Fibroblast of skin of right biceps (primary cell): ENCODE results near the gene ADAMTS17.

Source experiments
- DNase-seq: peaks from one replicate; pipeline ENCODE4 v3.0.0-alpha.2; 2013

Gene ADAMTS17

DNA sequence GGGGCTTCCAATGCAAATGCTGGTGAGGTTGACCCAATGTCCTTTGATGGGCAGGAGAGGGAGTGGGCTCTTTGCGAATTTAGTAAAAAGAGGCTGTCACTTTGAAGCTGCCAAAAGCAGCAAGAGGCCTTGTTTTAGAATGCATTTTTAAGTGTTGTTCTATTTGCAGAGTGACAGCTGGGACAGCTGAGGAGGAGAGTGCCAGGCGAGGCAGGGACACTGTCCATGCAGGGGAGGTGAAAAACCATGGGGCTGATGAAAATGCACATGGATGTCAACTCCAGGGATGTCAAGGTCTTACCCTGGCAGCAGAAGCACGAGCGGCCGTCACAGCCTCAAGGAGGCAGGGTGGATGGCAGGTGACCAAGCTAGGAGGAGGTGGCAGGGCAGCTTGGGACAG, 279.8 kb downstream of the ADAMTS17 start:
- DNase-seq = no peak

DNA sequence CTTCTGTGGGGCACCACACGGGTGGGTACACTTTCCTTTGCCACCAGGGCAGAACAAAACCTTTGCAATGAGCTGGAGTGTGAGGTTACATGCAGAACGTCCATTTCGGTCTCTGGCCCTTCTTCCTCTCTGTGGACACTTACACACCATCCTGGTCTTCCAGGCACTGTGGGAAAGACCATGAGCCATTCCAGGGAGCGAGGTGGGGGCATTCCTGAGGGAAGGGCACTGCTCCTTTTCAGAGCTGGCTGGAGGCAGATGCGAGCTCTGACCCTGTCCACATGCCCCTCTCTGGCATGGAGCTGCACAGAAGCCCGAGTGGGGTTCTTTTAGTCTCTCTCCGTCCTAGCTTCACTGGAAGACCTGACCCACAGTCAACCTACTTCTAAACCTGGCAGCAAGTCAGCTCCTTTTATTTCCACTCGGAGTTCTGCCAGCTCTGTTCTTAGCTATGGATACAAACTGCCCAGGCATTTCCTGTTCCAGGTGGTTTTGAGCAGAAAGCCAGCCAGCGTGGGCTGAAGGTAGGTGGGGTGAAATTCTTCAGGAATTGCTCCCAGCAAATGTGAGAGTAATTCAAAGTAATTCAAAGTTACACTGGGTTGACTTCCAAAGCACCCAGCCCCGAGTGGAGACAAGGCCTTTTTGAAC, 281.4 kb downstream of the ADAMTS17 start:
- peak; percentile 59 for DNase-seq

DNA sequence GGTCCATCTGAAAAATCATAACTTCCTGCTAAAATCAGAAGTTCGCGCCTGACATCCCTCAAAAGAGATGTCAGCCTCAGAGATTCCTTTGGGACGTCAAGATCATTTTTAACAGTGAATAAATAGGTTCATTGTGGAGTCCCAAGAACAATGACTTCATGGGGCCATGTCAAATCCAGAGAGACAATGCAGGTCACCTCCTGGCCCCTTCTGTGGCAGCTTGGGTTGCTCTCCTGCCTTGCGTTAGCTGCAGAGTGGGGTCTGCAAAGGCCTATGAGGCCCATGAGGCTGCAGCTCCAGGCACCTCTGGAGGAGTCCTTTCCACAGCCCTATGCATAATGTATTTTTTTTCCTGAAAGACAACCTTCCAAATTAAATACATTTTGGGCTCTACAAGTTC, 282.3 kb downstream of the ADAMTS17 start:
- no peak for DNase-seq

DNA sequence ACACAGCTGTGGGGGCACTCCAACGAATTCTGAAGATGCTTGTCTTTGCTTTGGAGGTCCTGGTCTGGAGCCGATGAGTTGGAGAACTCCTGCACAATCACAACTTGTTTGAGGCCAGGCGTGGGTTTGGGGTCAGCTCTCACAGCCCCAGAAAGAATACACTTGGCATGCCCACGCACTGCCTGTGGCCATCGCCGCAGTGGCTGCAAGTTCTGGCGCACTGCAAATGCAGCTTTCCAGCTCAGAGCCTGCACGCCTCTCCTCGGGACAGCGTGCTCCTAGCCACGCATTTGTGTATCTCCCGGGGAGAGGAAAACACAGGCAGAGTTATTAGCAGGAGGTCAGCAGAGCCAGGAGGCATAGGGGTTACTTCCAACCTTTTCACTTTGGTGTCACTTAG, 282.7 kb downstream of the ADAMTS17 start:
- no peak for DNase-seq

DNA sequence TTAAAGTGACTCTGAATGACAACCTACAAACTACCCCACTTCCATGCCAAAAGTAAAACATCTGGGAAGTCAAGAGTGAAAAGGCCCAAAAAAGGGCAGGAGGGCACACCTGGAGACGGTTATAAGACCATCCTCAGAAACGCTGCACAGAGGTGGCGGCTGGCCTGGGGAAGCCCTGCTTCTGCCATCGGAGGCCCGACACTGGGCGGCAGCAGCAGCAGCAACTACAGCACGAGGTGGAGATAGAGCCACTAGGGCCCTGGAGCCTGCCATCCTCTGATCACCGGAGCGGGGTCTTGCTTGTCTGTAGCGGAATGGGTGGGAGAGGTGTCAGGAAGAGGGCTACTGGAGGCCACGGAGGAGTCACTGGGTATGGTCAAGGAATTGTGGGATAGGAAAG, 283.3 kb downstream of the ADAMTS17 start:
- no peak for DNase-seq

DNA sequence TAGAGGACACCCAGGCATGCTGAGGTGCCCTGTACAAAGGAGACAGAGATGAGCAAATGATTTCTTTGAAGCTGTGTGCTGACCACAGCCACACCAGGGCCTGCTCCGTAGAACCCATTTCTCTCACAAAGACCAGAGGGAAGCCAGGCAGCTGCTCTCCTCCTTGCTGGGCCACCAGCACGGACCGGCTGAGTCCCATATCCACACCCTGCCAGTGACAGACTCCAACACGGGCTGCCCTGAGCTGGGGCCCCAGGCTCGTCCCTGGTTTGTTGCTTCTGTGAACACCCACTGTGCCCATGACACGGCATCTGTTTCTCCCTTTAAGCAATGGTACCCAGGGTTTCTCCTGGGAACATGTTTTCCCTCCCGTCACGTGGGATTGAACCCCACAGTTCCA, 284.5 kb downstream of the ADAMTS17 start:
- DNase-seq = no peak

DNA sequence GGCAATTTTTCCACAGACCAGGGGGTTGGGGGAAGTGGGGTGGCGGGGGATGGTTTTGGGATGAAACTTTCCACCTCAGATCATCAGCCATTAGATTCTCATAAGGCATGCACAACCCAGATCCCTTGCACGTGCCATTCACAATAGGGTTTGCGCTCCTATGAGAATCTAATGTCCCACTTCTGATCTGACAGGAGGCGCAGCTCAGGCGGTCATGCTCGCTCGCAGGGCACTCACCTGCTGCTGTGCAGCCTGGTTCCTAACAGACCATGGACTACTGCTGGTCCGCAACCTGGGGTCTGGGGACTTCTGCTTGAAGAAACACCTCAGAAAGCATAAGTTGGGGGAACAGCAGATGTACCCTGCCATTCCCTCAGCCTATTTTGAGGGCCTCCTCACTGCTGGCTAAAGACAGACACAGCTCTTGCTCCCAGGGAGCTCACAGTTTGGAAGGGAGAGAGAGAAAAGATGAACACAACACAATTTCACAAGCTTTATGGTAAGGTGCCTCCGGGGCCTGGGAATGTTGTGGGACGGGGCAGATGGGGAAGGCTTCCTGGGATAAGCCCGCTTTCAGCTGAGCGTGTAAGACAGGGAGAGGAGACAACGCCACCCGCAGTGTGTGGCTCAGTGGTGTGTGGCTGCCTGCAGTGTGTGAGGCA, 285.2 kb downstream of the ADAMTS17 start:
- DNase-seq = no peak

DNA sequence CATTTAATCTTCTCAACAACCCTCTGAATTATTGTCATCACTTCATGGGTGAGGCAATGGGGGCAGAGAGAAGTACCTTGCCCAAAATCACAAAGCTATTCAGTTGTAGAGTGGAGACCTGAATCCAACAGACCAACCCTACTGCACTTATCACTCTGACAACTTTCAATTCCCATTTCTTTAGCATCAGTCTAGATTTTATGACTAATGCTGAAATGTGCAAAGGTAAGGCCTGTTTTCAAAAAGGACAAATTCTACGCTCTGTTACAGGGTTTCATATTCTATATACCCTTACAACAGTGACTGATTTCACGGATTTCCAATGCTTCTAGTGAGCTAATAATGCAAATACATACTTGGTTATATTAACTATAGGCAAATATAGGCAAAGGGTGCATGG, 286.0 kb downstream of the ADAMTS17 start:
- no peak for DNase-seq

DNA sequence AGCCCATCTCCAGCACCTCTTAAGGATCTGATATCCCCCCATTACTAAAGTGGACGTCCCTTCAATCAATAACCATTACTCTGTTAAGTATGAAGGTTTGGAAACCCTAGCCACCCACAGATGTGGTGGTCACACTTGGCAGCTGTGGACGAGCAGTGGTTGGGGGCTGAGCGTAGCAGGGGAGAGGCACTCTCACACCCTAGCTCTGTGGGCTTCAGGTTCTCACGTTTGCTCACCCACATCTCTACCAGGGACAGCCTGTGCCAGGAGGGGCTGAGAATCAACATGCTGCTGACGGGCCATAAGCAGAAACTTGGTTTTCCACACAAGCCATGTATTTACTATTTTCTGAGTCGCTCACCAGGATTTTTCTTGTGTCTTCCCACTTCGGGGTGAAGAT, 287.2 kb downstream of the ADAMTS17 start:
- DNase-seq = no peak

DNA sequence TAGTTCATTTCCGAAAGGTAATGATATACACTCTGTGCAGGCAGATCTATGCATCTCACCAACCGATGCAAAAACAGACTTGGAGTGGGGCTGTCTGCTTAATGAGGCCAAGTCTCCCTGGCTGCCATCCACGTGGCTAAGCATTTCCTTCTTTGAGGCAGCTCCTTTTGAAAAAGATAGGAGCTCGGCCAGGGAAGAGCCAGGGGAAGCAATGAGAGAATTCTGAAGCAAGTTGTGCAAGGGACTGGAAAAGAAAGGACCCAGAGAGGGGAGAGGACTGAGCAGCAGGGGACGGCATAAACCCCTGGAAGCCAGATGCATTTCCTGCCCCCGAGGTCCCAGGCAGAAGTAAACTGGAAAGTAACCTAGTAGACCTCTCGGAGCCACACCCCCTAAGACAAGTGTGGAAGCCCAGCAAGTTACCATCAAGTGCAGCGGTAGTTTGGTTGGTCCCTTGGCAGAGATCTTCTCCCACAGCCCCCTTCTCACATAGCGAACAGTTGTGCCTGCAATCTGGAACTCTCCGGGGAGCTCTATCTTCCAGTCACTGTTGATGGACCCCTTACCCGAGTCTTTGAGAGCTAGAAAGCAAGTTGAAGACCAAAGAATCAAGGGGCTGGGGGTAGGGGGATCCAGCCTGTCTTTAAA, 288.2 kb downstream of the ADAMTS17 start:
- DNase-seq = no peak

DNA sequence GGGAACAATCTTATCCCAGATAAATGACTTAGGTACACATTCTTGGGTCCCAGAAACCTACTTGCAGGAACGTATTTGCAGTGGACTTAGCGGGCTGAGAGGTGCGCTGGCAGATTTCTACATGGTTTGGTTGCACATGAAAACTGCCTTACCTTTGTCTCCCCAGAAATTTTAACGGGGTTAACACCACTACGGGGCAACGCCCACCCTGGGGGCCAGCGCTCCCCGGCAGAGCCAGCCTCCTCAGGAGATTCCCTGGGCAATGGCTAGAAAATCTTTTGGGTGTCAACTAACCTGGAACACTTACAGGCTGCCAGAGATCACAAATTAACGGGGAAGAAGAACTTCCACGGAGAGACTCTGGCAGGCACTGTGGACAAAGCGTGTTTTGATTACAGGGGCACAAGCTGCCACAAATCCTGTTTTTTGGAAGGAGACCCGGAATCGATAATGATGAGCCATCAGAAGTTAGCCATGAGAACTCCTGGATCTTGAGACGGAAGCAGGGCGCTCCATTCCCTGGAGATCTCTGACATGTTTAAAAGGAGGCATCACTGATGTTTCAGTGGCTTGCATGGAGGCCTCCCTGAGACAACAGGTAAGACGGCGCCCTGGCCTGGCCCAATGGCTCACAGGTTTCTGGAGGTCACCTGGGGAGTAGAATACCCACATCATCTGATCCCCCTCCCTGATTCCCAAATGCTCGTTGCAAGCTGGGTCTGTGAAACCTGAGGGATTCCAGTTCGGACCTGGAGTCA, 288.9 kb downstream of the ADAMTS17 start:
- no peak for DNase-seq

DNA sequence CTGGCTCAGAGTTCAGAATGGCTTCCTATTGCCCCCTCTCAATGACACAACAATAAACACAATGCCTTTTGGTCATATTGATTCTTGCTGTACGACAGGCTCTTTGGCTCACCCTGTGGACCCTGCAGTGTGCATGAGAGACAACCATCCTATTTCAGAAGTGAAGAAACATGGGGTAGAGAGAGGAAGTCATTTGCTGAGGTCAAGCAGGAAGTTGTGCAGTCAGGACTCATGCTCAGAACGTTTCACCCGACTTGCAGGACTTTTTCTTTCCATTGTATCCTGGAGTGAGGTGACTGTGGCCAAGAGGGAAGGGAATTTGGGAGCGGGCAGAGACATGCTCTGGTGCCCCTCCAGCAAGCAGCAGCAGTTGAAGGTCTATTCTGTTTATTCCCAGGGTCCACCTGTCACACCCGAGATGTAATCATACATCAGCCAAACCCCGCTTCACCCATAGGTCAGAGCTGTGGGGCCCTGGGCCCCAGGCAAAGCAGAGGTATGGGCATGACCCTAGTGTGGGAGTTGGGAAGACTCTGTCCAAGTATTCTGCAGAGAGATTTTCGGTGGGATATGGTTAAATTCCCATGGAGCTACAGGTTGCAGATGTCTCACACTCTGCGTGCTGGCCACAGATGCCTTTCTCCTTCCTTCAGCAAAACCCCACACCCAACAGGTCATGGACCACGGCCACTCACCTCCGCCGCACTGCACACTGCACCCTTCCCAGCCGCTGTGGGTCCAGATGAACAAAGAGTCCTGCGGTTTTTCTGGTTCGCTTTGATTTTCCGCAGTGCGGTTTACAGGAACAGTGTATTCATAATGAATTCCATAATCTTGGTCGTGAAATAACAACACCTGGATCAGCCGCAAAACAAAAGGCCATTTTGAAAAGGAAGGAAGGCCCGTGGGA, 290.6 kb downstream of the ADAMTS17 start:
- DNase-seq = no peak

DNA sequence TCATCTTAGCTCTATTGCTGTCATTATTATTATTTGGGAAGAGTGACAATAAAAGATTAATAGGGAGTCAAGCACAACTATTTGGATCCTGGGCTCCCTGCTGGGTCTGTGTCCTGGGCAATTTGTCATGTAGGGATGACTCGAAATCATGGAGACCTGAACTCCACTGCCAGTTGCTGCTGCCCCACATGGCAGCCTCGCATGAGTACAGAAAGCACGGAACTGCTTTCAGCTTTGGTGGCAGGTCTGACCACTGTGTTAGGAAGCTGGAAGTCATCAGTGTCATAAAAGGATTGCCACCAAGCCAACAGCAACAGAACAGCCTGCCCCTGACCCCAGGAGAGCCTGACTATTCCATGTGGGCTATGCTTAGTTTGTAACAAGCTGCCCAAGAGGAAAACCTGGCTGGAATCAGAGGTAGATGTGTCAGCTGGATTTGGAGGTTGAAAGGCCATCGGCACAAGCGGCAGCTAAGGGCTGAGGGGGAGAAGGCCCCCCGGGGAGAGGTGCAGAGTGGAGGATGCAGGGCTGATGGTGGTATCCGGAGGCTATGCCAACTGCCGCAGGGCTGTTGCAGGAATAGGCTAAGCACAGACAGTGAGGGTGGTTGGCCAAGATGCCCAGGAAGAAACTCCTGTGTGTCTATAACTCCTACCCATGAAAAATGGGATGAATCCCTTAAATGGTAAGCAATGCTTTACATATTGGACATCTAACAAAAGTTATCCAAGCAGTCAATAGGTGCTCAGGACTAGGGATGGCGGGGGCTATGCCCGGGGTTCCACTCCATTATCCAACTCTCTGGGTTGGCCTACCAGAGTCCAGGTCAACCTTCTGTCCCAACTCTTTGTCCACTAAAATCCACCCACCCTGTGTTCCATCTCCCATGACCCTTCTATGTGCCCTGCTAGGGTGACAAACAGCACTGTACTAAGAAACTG, 291.6 kb downstream of the ADAMTS17 start:
- DNase-seq = no peak

DNA sequence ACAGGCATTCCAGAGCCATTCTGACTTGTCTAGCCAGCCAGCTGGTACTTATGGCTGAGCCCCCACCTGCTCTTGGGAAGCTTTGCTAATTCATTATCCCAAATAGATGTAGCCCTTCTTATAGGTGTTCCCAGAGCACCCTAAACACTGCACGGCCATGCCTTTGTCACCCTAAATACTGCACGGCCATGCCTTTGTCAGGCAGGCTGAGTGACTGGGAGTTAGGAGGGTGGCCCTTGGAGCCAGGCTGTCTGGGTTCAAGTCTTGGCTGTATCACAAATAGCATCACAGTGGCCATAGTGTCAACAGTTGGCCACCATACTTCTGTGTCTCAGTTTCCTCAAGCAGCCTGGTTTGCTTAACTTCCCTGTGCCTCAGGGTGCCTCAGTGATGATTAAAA, 292.3 kb downstream of the ADAMTS17 start:
- DNase-seq = no peak

DNA sequence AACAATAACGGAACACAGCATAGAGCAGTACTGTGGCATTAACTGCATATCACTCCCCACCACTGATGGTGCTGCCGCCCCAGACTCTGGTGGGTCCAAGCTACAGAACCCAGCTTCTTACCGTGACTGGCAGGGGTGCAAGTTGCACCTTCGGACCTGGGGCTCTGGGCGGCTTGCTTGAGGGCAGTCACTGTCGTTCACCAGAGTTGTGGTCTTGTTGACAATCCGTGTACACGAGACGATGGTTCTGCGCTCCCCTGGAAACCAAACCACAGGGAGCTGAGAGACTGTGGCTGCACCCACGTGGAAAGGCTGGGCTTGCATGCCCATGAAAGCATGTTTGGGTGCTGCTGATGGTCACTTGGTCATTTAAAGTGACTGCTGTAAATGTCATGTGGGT, 293.0 kb downstream of the ADAMTS17 start:
- DNase-seq = no peak

DNA sequence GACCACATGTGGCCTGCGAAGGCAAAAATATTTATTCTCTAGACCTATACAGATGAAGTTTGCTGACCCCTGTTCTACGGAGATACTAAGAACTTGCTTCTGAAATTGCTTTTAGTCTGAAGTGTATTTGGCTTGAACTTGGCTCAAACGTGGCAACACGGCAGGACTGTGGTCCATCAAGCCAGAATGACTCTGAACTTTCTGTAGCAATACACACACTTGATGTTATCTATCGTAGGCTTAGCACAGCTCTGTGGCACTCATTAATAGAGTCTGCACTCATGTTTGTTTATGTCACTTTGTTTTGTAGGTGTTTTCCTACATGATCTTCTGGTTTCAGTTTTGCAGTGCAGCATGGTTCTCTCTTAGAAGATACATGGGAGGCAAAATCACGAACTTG, 298.1 kb downstream of the ADAMTS17 start:
- no peak for DNase-seq

DNA sequence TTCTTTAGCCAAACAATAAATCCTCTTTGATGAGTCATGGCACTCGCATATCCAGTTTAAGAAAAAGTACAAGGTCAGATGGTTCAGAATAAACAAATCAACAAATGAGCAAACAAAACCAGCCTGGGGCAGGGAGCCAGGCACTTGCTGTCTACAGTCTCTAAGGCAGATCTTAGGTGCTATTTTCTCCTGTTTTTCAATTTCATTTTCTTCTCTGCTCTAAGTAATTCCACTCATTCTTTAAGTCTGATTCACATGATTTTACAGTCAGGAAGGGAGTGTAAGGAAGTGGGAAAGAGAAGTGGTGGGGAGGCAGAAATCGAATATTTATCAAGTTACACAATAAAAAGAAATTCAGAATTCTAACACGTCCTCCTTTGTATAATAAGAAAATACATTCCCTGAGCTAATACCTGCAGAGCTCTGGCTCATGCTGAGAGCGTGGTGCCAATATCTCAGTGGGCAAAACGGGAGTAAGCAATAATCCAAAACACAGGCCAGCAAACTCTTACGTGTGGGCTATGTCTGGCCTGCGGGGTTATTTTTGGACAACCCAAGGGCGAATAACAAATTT, 298.6 kb downstream of the ADAMTS17 start:
- DNase-seq = peak; percentile 79

DNA sequence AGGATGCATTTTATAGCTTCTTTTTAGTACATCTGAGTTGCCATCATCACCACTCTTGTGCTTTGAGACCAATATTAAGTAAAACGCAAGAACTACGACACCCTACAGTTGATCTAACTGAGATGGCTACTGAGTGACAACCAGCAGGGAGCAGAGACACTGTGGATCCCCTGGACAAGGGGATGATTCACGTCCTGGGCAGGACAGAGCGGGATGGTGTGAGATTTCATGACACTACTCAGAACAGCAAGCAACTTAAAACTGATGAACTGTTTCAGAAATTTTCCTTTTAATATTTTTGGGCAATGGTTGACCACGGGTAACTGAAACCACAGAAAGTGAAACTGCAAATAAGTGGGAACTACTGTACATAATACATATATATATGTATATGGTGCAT, 299.2 kb downstream of the ADAMTS17 start:
- peak; percentile 38 for DNase-seq

DNA sequence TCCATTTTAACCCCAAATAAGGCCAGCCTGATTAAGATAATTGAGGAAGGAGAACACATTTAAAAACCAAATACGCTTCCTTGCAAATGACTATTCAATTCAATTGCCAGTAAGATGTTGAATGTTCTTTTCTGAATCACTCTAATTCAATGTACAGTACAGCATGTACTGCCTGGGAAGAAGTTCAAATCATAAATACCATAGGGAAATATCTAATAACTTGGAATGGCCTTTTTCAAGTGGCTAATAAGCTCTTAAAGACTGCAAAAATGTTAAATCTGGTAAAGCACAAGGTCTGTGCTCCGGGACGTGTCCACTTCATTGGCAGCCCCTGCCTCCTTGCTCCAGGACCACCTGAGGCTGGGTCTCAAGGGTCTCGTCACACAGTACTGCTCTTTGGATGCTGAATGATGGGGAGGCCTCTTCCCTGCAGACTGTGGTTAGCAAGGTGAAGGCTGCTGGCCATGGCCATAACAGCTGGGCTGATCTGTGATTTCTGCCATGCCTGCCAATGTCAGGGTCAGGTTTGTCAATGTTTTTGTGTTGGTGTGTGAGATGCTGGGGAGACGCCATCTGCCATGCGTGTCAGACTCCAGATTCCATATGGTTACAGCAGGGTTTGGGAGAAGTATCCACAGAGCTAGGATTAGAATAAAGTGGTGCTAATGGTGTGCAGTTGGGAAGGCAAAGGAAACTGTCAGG, 300.5 kb downstream of the ADAMTS17 start:
- DNase-seq = no peak

DNA sequence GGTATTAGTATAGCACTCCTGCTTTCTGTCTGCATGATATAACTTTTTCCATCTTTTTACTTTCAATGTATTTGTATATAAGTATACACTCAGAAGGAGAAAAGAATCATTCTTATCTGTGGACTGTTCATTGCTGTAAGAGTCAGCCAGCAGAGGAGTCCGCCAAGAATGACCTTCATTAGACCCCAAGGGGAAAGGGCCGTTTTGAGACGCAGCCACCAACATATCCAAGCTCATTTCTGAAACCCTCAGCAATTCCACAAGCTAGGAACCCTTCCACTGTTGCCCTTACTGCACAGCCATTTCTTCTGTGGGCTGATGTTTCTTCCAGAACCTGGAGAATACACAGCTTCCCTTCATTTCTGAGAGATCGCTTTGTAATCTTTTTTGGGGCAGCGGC, 301.8 kb downstream of the ADAMTS17 start:
- no peak for DNase-seq
